Measurements from ENCODE around the gene FAM149B1.

The FAM149B1 gene

DNA sequence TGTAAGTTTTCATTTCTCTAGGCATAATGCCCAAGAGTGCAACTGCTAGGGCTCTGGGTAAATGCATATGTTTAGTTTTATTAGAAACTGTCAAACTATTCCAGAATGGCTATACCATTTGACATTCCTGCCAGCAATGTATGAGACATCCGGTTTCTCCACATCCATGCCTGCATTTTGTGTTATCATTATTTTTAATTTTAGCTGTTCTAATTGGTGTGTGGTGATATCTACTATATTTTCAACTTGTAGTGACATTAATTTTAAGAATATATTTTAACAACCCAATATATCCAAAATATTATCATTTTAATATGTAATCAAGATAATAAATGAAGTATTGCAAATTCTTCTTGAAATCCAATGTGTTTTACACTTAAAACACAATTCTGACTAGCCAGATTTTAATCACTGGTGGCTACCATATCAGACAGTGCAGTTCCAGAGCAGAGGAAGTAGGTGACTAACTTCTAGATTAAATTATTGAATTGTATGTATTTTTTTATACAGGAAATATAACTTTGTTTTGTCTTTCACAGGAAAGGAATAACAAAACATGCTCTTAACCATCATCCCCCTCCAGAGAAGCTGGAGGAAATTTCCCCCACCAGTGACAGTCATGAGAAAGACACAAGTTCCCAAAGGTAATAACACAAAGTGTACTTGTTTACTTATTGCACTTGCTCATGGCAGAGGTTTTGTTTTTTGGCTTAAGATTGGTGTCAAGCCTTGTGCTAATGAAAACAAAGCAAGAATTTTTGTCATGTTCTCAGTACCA, 6.4 kb downstream of the FAM149B1 start:
- DNase-seq (ENCODE audit: low read depth) = no peak

DNA sequence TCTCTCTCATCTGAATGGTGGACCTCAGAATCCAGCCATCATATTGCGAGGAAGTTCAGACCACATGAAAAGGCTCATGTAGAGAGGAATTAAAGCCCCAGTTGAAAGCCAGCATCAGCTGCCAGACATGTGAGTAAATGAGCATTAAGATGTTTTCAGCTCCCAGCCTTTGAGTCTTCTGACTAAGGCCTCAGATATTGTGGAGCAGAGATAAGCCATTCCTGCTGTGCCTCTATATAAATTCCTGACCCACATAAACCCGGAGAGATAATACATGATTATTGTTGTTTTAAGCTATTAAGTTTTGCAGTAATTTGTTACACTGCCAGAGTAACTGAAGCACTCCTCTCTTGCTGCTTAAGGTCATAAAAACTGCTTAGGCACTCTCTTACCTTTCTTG, 14.6 kb downstream of the FAM149B1 start:
- no peak for DNase-seq (ENCODE audit: low read depth)

DNA sequence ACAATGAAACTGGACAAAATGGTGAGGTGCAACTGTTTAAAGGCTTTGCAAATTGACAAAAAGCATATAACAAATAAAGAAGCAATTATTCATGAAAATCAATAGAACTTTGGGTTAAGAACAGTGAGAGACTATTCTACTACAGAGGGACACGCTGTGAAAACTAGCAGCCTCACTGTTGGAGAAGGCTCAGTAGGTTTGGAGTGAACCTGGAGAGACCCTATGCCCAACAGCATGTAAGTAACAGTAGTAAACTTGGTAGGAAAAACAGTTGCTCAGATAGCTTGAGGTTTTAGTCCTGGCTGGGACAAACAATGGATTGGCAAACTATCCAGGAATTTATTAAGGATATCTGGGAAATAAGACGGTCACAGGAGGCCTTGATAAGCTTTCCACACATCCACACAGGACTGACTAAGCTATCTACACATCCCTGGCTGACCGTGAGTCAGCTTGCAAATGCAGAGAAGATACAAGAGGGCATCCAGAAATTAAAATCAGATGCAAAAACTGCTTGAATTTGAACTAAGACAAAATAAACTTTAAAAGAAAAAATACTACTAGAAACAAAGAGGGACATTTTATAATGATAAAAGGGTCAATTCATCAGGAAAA, 15.9 kb downstream of the FAM149B1 start:
- no peak for DNase-seq (ENCODE audit: low read depth)

DNA sequence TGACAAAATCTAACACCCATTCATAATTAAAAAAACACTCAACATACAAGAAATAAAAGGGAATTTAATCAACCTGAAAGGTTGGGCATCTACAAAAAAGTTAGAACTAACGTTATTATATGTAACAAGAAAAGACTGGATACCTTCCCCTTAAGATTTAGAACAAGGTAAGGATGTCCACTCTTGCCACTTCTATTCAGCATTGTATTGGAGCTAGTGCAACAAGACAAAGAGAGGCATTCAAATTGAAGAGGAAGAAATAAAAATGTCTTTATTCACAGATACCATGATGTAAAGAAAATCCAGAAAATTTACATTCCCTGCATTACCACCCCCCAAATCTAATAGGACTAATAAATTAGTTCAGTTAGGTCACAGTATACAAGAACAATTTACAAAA, 18.3 kb downstream of the FAM149B1 start:
- no peak for DNase-seq (ENCODE audit: low read depth)

DNA sequence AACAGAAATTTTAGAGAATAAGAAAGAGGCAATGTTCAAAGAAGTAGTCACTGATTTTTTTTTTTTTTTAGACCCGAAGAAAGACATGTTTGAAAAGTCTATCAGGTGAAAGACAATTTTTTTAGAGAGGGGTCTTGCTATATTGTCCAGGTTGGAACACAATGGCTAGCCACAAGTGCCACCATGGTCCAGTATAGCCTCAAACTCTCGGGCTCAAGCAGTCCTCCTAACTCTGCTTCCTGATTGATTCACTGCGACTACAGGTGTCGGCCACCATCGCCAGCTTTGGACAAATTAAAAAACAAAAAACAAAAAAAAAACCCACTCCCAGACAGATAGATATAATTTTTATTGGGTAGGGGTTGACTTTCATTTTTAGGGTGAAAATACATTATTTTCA, 22.3 kb downstream of the FAM149B1 start:
- no peak for DNase-seq (ENCODE audit: low read depth)

DNA sequence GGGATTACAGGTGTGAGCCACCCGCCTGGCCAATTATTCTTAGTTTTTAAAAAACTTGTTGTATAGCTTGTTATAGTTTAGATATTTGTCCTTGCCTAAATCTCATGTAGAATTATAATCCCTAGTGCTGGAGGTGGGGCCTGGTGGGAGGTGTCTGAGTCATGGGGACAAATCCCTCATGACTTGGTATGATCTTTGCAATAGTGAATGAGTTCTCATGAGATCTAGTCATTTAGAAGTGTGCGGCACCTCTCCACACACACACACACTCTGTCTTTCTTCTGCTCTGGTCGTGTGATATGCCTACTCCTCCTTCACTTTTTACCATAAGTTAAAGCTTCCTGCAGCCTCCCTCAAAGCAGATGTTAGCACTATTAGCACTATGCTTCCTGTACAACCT, 37.2 kb downstream of the FAM149B1 start:
- no peak for DNase-seq (ENCODE audit: low read depth)

DNA sequence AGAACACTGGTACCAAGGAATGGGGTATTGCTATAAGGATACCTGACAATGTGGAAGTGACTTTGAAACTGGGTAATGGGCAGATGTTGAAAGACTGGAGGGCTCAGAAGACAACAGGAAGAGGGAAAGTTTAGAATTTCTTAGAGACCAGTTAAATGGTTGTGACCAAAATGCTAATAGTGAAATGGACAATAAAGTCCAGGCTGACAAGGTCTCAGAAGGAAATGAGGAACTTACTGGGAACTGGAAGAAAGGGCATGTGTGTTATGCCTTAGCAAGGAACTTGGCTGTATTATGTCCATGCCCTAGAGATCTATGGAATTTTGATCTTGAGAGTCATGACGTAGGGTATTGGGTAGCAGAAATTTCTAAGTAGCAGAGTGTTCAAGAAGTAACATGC, 38.0 kb downstream of the FAM149B1 start:
- no peak for DNase-seq (ENCODE audit: low read depth)

DNA sequence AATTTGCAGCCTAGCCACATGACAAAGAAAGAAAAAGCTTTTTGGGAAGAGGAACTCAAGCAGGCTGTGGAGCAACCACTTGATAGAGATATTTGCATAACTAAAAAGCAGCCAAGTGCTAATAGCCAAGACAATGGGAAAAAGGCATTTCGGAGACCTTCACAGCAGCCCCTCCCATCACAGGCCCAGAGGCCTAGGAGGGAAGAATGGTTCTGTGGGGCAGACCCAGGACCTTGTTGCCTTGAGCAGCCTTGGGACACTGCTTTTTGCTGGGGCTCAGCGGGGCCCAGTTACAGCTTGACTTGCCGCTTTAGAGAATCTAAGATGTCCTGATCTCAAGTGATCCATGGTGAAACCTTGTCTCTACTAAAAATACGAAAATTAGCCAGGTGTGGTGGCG, 38.5 kb downstream of the FAM149B1 start:
- no peak for DNase-seq (ENCODE audit: low read depth)

DNA sequence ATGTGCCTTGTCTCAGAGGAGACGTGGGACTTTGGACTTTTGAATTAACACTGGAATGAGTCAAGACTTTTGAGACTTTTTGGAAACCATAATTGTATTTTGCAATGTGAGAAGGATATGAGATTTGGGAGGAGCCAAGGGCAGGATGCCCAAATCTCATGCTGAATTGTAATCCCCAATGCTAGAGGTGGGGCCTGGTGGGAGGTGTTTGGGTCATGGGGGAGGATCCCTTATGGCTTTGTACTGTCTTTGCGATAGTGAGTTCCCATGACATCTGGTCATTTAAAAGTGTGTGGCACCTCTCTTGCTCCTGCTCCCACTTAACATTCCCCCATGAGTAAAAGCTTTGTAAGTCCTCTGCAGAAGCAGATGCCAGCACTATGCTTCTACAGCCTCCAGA, 40.0 kb downstream of the FAM149B1 start:
- peak; percentile 21 for DNase-seq (ENCODE audit: low read depth)

DNA sequence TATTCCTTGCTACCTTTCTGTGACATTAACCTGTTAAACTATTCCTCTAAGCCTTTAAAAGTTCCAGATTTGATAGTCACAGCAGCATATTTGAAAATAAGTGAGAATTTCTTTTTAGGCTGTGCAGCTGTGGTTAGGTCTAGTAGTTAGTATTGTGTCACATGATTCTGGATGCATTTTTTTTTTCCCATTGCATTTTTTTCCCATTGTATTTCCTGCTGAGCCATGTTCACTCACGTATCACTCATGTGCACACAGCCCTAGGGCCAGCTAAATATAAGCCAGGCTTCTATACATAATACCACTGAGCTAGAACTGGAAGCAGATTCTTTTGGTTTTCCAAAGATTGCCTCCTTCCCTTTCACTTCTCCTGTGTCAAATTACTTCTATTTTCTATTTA, 41.8 kb downstream of the FAM149B1 start:
- peak; percentile 27 for DNase-seq (ENCODE audit: low read depth)

DNA sequence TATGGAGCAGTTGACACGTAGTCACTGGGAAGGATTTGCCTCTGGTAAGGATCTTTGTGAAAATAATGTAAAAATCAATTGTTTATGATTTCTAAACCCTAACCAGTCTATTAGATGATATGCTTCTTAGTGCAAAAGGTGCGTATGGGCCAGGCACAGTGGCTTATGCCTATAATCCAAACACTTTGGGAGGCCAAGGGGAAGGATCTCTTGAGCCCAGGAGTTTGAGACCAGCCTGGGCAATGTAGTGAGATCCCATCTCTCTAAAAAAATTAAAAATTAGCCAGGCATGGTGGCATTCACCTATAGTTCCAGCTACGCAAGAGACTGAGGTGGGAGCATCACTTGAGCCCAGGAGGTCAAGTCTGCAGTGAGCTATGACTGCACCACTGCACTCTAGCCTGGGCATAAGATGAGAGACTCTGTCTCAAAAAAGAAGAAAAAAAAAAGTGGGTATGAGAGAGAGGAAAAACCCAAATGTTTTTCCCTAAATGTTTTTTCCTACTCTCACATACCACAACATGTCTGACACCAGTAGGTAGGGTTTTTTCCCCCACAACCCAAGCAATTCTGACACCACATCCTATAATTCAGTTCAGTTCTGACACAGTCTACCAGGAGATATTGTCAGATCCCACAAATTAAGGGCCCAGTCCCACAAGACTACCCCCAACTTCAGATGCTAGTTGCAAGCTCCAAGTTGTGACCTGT, 42.6 kb downstream of the FAM149B1 start:
- no peak for DNase-seq (ENCODE audit: low read depth)

DNA sequence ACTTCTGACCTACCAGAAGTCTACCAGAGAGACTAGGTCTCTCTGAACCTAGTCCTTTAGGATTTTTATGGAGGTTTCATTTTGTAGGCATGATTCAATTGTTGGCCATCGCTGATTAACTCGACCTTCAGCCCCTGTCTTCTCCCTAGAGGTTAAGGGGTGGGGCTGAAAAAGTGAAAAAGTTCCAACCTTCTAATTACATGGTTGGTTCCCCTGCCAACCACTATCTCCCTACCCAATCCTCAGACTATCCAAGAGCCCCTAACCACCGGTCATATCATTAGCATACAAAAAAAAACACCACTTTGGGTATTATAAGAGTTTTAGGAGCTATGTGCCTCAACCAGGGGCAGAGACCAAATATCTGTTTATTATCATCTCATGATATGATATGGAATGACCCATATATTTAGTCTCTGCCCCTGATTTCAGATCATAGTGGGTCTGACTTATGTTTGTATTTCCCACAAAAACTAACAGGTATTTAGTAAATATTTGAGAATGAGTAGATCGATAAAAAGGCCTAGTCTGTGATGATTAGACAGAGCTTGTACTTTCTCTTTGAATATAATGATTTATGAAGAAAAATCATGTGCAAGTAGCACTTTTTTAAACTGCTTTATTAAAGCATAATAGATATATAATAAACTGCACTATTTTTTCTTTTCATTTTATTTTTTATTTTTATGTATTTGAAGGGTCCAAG, 43.3 kb downstream of the FAM149B1 start:
- DNase-seq (ENCODE audit: low read depth) = no peak

DNA sequence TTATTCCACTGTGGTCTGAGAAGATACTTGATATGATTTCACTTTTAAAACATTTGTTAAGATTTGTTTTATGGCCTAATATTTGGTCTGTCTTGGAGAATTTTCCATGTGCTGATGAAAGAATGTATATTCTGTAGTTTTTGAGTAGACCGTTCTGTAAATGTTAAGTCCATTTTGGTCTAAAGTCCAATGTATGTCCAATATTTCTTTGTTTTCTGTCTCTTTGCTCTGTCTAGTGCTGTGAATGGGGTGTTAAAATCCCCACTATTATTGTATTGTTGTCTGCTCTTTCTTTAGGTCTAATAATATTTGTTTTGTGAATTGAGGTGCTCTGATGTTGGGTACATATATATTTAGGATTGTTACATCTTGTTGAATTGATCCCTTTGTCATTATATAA, 47.8 kb downstream of the FAM149B1 start:
- DNase-seq (ENCODE audit: low read depth) = no peak

DNA sequence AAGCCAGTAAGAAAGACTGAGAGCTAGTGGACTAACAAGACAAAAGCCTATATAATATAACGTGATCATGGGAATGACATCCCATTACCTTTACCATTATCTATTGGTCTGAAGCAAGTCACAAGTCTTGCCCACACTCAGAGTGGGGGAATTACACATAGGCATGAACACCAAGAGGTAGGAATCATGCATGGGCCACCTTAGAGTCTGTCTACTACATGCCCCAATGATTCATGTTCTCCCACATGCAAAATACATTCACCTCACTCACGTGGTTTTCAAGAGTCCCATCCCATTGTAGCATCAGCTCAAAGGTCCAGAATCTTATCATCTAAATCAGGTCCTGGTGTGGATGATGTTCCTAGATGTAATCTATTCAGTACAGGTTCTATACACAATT, 49.7 kb downstream of the FAM149B1 start:
- DNase-seq (ENCODE audit: low read depth) = no peak

DNA sequence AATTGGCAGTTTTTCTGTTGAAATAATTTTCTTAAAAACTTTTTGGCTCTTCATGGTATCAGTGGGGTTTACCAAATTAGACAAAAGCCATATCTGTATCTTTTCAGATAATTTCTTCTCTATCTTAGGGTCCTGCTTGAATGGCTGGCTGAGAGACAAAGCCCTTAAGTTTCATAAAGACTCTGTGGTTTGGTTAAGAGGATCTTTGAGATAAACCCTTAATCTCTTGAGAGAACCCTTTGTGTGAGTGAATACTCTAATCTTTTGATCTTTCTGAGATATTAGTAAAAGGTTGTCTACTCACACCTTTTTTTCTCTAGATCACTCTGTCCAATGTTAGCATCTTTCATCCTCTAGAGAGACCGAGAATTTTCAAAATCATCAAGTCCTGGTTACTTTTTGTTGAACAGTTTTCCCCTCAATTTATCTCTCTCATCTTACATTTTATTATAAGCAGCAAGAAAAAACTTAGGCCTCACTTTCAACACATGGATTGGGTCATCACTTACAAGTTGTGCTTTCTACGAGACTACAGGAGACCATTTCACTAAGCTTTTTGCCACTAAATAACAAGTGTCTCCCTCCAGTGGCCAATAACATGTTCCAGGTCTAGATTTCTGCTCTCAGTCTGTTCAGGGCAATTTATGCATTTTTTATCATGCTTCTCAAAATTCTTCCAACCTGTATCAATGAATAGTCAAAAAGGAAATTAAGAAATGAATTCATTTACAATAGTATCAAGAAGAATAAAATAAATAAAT, 50.7 kb downstream of the FAM149B1 start:
- no peak for DNase-seq (ENCODE audit: low read depth)

DNA sequence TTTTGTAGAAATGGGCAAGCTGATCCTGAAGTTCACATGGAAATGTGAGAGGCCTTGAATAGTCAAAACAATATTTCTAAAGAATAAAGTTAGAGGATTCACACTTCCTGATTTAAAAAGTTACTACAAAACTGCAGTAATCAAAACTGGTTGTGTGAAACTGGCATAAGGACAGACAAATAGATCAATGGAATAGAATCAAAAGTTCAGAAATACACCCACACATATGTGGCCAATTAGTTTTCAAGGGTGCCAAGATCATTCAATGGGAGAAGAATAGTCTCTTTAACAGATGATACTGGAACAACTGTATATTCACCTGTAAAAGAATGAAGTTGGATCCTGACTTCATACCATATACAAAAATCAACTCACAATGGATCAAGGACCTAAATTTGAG, 51.5 kb downstream of the FAM149B1 start:
- no peak for DNase-seq (ENCODE audit: low read depth)

DNA sequence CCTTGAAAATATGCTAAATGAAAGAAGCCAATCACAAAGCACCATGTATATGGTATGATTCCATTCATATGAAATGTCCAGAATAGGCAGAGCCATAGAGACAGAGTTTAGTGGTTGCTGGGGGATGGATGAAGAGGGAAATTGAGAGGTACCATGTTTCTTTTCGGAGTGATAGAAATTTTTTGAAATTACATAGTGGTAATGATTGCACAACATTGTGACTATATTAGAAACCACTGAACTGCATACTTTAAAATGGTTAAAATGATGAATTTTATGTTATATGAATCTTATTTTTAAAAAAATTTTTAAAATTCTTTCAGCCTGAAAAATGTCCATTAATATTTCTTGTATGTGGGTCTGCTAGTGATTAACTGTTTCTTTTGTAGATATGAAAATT, 53.1 kb downstream of the FAM149B1 start:
- no peak for DNase-seq (ENCODE audit: low read depth)

DNA sequence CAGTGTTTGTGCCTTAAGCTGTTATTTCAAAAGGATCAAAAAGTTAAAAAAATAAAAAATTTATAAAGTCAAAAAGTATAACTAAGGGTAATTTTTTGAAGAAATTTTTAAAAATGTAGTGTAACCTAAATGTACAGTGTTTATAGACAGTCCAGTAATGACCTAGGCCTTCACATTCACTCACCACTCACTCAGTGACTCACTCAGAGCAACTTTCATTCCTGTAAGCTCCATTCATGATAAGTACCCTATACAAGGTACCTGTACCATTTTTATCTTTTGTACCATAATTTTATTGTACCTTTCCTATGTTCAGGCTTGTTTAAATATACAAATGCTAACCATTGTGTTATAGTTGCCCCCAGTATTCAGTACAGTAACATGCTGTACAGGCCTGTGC, 57.6 kb downstream of the FAM149B1 start:
- no peak for DNase-seq (ENCODE audit: low read depth)

DNA sequence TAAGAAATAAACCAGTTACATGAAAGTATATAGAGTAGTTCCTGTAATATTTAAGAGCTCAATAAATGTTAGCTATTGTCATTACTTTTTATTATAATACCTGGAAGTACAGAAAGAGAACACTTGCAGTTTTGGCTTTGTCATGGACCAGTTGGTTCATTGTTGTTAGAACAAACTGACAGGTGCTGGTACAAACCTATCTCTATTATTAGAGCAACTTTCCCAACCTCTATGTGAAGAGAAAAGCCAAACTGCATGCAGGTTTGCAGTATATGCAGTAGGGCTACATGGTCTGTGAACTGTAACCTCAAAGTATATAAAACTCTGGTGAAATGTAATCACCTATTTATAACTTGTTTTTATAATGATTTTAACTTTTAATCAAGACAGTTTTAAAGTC, 58.7 kb downstream of the FAM149B1 start:
- DNase-seq (ENCODE audit: low read depth) = no peak

DNA sequence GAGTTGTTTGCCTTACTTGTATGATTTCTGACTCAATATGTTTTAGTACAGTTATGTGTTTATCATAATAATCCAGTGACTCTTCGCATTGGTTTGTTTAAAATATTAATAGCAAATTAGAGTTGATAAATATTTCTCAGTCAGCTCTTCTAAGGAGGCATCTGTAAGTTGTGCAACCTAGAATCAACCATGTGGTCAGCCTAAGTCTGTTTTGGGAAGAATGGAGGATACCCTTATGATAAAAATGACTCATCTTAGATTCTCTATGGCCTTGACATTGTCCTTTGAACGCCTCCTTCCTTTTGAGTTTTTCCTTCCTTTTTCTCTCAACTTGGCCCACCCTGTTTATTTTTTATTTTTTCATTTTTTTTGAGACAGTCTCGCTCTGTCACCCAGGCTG, 60.3 kb downstream of the FAM149B1 start:
- no peak for DNase-seq (ENCODE audit: low read depth)

DNA sequence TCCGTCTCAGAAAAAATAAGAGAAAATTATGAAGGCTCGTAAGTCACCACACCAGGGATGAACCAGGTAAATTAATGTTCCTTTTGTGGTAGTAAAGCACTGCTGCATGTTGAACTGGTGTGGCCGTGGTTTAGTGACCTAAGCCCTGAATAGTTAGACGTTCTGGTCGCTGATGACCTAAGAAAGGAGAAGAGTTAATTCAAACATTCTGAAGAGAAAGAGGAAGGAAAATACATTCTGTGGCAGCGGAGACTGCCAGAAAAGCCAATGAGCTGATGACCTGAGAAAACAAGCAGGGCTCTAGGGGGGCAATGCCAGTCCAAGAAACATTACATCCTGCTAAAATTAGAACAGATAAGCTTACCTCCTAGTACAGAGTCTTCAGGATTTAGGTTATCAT, 61.6 kb downstream of the FAM149B1 start:
- DNase-seq (ENCODE audit: low read depth) = no peak

DNA sequence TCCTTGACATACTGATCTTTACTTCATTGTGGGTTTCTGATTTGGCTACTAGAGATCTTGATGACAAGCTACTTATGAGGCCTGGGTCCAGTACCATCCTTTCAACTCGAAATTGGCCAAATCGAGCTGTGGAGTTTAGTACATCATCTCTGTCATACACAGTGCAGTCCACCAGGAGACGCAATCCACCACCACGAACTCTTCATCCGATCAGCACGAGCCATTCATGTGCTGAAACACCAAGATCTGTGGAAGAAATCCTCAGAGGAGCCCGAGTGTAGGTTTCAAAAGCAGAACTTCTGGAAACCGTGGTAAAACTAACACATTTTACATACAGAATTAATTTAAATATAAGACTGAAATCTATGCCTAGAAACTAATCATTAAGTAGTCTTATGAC, 65.0 kb downstream of the FAM149B1 start:
- DNase-seq (ENCODE audit: low read depth) = no peak
